ENCODE data around the gene RANBP17.

RANBP17 gene

GRCh38 chr5:171308453-171309275 is 446.8 kb downstream of the RANBP17 start, which contains the start of gene TLX3 (continued):
- TF ChIP-seq ZSCAN5A (tag by site-specific recombination; IDR thresholded peaks at IDR 0.05) = no peak
- TF ChIP-seq TSHZ1 (tag by site-specific recombination; IDR thresholded peaks at IDR 0.05; ENCODE audit: borderline replicate concordance) = no peak
- TF ChIP-seq ZNF114 (tag by site-specific recombination; IDR thresholded peaks at IDR 0.05) = no peak
- TF ChIP-seq ZBTB48 (tag by site-specific recombination; IDR thresholded peaks at IDR 0.05) = peak; percentile 99
- peak; percentile 40; the same call in 1 of the 2 replicates for TF ChIP-seq SP3 (tag by site-specific recombination; IDR thresholded peaks at IDR 0.05)
- no peak for TF ChIP-seq ZNF274 (IDR thresholded peaks at IDR 0.05; ENCODE audit: low read length)
- no peak for TF ChIP-seq ZNF274 (tag by site-specific recombination; IDR thresholded peaks at IDR 0.05; ENCODE audit: borderline replicate concordance)
- no peak for TF ChIP-seq ZNF530 (tag by site-specific recombination; IDR thresholded peaks at IDR 0.05; ENCODE audit: low read depth)
- TF ChIP-seq ZNF184 (tag by site-specific recombination; IDR thresholded peaks at IDR 0.05) = peak; percentile 31; the same call in 1 of the 2 replicates
- TF ChIP-seq ZNF701 (tag by site-specific recombination; IDR thresholded peaks at IDR 0.05) = no peak
- no peak for TF ChIP-seq ZNF18 (tag by site-specific recombination; IDR thresholded peaks at IDR 0.05)
- TF ChIP-seq ZNF202 (tag by site-specific recombination; IDR thresholded peaks at IDR 0.05; ENCODE audit: borderline replicate concordance) = no peak
- TF ChIP-seq ZNF16 (tag by site-specific recombination; IDR thresholded peaks at IDR 0.05; ENCODE audit: low read depth) = 0 out of 2 replicates have a peak, but pooled peaks have one; percentile 46
- no peak for TF ChIP-seq ZNF521 (tag by site-specific recombination; IDR thresholded peaks at IDR 0.05)
- 0 out of 2 replicates have a peak, but pooled peaks have one; percentile 55 for TF ChIP-seq ZNF391 (tag by site-specific recombination; IDR thresholded peaks at IDR 0.05; ENCODE audit: borderline replicate concordance, low read depth)
- TF ChIP-seq ZNF404 (tag by site-specific recombination; IDR thresholded peaks at IDR 0.05) = no peak
- TF ChIP-seq KLF7 (tag by site-specific recombination; IDR thresholded peaks at IDR 0.05; ENCODE audit: borderline replicate concordance) = 0 out of 2 replicates have a peak, but pooled peaks have one; percentile 37
- no peak; the same call in 1 of the 2 replicates for TF ChIP-seq BCL11A (tag by site-specific recombination; IDR thresholded peaks at IDR 0.05; ENCODE audit: low read depth)
- peak; percentile 95 for TF ChIP-seq HOXD13 (CRISPR knock-in tag; IDR thresholded peaks at IDR 0.05; ENCODE audit: borderline replicate concordance)
- TF ChIP-seq KLF8 (tag by site-specific recombination; IDR thresholded peaks at IDR 0.05) = no peak
- TF ChIP-seq ZBTB6 (tag by site-specific recombination; IDR thresholded peaks at IDR 0.05) = peak; percentile 73
- TF ChIP-seq ZNF350 (tag by site-specific recombination; IDR thresholded peaks at IDR 0.05) = no peak; the same call in none of the 2 replicates
- no peak for TF ChIP-seq ZNF112 (tag by site-specific recombination; IDR thresholded peaks at IDR 0.05)
- no peak for TF ChIP-seq ZSCAN18 (tag by site-specific recombination; IDR thresholded peaks at IDR 0.05)
- TF ChIP-seq ZNF785 (tag by site-specific recombination; IDR thresholded peaks at IDR 0.05) = peak; percentile 57; the same call in 1 of the 2 replicates
- TF ChIP-seq ZNF423 (tag by site-specific recombination; IDR thresholded peaks at IDR 0.05) = no peak
- TF ChIP-seq ZNF362 (tag by site-specific recombination; IDR thresholded peaks at IDR 0.05) = no peak
- no peak for TF ChIP-seq KLF1 (tag by site-specific recombination; IDR thresholded peaks at IDR 0.05)
- TF ChIP-seq ZNF174 (tag by site-specific recombination; IDR thresholded peaks at IDR 0.05) = no peak
- 0 out of 2 replicates have a peak, but pooled peaks have one; percentile 15 for TF ChIP-seq ZNF76 (tag by site-specific recombination; IDR thresholded peaks at IDR 0.05; ENCODE audit: borderline replicate concordance, low read depth)
